ENCODE data around the gene ABCC10. TPM values are rescaled to one million over a fixed set of nuclear protein-coding genes. Genes with fewer than 3 reads are reported as not detected.
A peak's percentile ranks its signal among the peaks of the same experiment; 100 is the strongest.
"Not testable (repeated sequence)": the region's sequence is repeated elsewhere in the genome, so short reads cannot be mapped to it uniquely, and the experiment has no call there.

ABCC10 gene
- total RNA-seq, 6 experiments from 2014 or later = 26.2 to 41.6 (median 30.3) TPM

DNA sequence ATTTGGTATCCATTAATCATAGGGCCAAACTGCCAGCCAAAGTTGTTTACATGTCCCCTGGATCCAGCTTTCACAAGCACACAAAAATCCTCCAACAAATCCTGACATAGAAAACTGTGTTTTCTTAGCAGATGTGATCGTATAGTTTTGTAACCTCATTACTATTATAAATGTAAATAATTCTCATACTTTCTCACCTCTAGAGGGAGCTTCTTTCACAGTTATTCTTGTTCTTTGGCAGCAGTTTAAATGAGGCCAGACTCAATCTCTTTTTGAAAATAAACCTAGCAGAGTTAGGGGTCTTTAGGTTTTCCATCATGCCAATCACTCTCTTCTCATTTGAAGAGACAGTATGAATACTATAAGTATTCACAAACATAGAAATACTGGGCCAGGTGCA lies 40.8 kb upstream of the ABCC10 start:
- no peak for DNase-seq
- no peak overlapping the region for H3K27ac Mint-ChIP-seq
- no peaks in the 10 kb centered on the region for H3K36me3 Mint-ChIP-seq (ENCODE audit: low read depth)
- TF ChIP-seq, protein P1, sequence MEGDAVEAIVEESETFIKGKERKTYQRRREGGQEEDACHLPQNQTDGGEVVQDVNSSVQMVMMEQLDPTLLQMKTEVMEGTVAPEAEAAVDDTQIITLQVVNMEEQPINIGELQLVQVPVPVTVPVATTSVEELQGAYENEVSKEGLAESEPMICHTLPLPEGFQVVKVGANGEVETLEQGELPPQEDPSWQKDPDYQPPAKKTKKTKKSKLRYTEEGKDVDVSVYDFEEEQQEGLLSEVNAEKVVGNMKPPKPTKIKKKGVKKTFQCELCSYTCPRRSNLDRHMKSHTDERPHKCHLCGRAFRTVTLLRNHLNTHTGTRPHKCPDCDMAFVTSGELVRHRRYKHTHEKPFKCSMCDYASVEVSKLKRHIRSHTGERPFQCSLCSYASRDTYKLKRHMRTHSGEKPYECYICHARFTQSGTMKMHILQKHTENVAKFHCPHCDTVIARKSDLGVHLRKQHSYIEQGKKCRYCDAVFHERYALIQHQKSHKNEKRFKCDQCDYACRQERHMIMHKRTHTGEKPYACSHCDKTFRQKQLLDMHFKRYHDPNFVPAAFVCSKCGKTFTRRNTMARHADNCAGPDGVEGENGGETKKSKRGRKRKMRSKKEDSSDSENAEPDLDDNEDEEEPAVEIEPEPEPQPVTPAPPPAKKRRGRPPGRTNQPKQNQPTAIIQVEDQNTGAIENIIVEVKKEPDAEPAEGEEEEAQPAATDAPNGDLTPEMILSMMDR (IDR thresholded peaks at IDR 0.05) = peak; percentile 74
- H3K4me3 Mint-ChIP-seq = no peak overlapping the region
- H3K27me3 Mint-ChIP-seq (ENCODE audit: insufficient read depth) = peaks cover 7% of the 10 kb centered on the region
- H3K4me1 Mint-ChIP-seq (ENCODE audit: low read depth) = peaks cover 15% of the 10 kb centered on the region
- H3K9me3 Mint-ChIP-seq = no peaks in the 10 kb centered on the region

DNA sequence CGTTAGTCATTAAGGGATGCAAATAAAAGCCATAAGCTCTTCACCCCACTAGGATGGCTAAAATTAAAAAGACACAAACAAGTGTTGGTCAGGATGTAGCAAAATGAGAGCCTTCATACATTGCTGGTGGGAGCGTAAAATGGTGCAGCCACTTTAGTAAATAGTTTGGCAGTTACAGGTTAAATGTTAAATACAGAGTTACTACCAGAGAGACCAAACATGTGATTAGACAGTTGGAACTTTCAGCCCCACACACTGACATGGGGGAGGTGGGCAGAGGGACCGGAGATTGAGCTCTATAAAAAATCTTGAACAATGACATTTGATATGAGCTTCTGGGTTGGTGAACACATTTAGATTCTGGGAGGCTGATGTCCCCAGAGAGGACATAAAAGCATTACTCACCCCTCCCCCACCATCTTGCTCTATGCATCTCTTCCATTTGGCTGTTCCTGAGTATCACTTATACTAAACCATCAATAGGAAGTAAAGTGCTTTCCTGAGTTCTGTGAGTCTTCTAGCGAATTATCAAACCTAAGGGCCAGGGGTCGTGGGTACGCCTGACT lies 37.5 kb upstream of the ABCC10 start:
- H3K4me3 Mint-ChIP-seq = no peak overlapping the region
- H3K4me1 Mint-ChIP-seq (ENCODE audit: low read depth) = peaks cover 16% of the 10 kb centered on the region; the same call in 1 of the 2 replicates
- H3K9me3 Mint-ChIP-seq = no peaks in the 10 kb centered on the region
- no peak for DNase-seq
- no peaks in the 10 kb centered on the region for H3K36me3 Mint-ChIP-seq (ENCODE audit: low read depth)
- TF ChIP-seq, protein P1 (IDR thresholded peaks at IDR 0.05) = no peak
- H3K27me3 Mint-ChIP-seq (ENCODE audit: insufficient read depth) = peaks cover 13% of the 10 kb centered on the region
- H3K27ac Mint-ChIP-seq = no peak overlapping the region

DNA sequence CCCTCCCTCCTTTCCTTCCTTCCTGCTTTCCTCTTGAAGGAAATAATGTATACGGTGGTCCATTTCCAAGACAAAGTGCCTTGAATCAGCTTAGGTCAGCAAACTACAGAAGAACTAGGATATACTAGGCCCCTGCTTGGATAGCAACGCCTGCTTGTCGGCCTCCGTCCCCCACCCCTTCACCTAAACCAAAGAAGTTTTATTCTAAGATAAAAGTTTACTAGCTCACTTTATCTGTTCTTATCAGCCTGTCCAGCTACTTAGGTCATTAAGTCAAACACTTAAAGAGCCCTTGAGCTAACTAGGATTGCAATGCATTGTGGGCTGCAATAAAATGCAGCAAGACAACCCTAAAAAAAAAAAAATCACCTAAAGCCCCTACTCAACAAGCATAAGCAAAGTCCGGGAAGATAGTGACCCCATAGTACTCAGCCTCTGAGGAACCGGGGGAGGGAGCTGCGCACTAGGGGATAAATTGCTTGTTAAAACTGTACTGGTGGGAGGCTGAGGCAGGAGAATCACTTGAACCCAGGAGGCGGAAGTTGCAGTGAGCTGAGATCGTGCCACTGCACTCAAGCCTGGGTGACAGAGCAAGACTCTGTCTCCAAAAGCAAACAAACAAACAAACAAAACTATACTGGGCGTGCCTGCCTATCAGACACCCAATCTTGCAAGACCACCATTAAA lies 36.4 kb upstream of the ABCC10 start:
- not testable (repeated sequence) for H3K36me3 Mint-ChIP-seq (ENCODE audit: low read depth); DNase-seq; H3K4me3 Mint-ChIP-seq; H3K9me3 Mint-ChIP-seq; H3K27ac Mint-ChIP-seq
- Mint-ChIP-seq H3K27me3 (ENCODE audit: insufficient read depth) (peaks cover 16% of the 10 kb centered on the region), H3K4me1 (ENCODE audit: low read depth) (peaks cover 16% of the 10 kb centered on the region; the same call in 1 of the 2 replicates)

DNA sequence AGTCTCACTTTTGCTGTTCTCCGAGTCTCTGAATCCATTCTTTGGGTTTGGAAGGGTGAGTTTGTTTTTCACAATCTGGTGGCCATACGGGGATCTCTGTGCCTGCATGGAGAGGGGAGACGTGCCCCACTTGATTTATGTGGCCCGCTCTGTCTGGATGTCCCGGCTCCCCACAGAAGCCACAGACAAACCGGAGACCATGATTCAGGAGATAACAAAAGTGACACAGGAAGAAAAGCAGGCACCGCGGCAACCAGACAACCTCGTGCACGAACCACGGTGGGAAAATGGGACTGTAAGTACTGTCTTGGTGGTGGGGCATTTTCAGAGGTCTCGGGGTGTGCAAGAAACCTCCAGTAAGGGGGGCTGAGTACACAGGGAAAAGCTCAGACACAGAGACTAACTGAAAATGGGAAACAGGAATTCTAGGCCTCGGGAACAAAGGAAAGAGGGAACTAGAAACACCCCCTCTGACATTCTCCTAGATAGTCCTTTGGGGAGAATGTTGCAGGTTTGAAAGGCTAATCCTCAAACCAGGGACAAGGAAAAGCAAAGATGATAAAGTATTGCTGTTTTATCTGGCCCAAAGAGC lies 35.8 kb upstream of the ABCC10 start:
- Mint-ChIP-seq H3K27me3 (ENCODE audit: insufficient read depth) (peaks cover 16% of the 10 kb centered on the region), H3K4me1 (ENCODE audit: low read depth) (peaks cover 16% of the 10 kb centered on the region; the same call in 1 of the 2 replicates), H3K36me3 (ENCODE audit: low read depth) (no peaks in the 10 kb centered on the region), H3K27ac (no peak overlapping the region), H3K9me3 (no peaks in the 10 kb centered on the region), H3K4me3 (no peak overlapping the region)
- DNase-seq = no peak
- TF ChIP-seq, protein P1 (IDR thresholded peaks at IDR 0.05) = no peak

DNA sequence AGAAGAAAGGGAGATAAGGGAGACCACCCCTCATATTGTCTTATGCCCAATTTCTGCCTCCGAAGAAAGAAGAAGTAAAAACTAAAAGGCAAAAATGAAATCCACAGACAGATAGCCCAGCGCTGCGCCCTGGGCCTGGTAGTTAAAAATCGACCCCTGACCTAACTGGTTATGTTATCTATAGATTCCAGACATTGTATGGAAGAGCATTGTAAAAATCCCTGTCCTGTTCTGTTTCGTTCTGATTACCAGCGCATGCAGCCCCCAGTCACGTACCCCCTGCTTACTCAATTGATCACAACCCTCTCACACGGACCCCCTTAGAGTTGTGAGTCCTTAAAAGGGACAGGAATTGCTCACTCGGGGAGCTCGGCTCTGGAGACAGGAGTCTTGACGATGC lies 34.2 kb upstream of the ABCC10 start:
- H3K4me3 Mint-ChIP-seq = peak overlapping the region; percentile 54; the same call in 1 of the 2 replicates
- not testable (repeated sequence) for H3K36me3 Mint-ChIP-seq (ENCODE audit: low read depth); H3K27ac Mint-ChIP-seq; H3K9me3 Mint-ChIP-seq; DNase-seq
- peaks cover 18% of the 10 kb centered on the region for H3K27me3 Mint-ChIP-seq (ENCODE audit: insufficient read depth)
- H3K4me1 Mint-ChIP-seq (ENCODE audit: low read depth) = peaks cover 16% of the 10 kb centered on the region; the same call in 1 of the 2 replicates

DNA sequence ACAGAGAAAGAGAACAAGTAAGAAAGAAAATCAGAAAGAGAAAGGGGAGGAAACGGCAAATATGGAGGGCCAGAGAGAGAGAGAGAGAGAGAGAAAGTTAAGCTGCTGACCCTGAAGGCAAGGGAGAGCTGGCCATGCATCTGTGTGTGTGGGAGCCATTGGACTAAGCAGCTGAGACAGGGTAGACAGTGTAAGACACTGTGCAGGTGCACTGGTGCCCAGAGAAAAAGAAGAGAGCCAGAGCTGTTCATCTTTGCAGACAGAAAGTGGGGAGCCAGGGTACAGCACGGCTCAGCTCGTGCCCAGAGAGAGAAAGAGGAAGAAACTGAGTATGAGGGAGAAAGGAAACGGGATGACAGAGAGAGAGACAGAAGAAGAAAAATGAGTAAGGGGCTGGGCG lies 33.7 kb upstream of the ABCC10 start:
- H3K4me3 Mint-ChIP-seq = peak overlapping the region; percentile 54; the same call in 1 of the 2 replicates
- TF ChIP-seq, protein P1 (IDR thresholded peaks at IDR 0.05) = no peak
- H3K27ac Mint-ChIP-seq = no peak overlapping the region
- peaks cover 16% of the 10 kb centered on the region; the same call in 1 of the 2 replicates for H3K4me1 Mint-ChIP-seq (ENCODE audit: low read depth)
- H3K9me3 Mint-ChIP-seq = no peaks in the 10 kb centered on the region
- peaks cover 17% of the 10 kb centered on the region for H3K27me3 Mint-ChIP-seq (ENCODE audit: insufficient read depth)
- H3K36me3 Mint-ChIP-seq (ENCODE audit: low read depth) = no peaks in the 10 kb centered on the region
- DNase-seq = no peak
